Measurements from ENCODE around the gene SLC25A47.

SLC25A47 gene

DNA sequence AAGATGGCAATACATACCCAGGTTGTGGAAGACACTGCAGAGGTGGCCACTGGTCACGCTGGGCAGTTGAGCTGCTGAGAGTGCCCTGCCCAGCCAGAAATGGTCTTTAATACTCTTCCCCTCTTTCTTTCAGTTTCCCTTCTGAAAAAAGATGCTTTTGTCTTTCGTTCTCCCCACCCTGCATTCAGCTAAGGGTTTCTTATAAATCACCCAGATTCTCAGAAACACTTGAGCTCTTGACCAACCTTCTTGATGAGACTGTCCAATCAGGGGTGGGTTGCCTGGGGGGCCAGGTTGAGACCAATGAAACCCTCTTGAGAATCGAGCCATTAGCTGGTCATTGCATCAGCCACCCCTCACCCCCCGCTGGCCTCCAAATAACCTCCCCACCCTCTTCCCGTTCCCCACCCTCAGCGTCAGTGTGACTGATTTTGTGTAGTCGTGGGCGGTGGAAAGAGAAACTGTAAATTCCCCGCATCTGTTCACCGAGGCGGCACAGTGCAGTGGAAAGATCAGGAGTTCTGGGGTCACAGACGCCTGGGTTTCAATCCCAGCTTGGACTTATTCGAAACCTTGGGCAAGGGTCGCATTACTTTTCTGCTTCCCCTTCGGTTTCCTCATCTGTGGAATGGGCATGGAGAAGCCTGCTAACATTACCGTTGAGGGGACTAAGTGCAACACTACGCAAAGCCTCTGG is 52.3 kb downstream of the SLC25A47 start:
- Histone ChIP-seq H3K4me2 (peak overlapping the region; percentile 96), H3K79me2 (ENCODE audit: insufficient read depth, low read depth) (peaks cover 5% of the 10 kb centered on the region; the same call in 1 of the 2 replicates), H3K27me3 (ENCODE audit: insufficient read depth, low read depth) (no peaks in the 10 kb centered on the region), H3K27ac (peak overlapping the region; percentile 67), H3K36me3 (ENCODE audit: insufficient read depth) (no peaks in the 10 kb centered on the region), H4K20me1 (ENCODE audit: insufficient read depth) (no peaks in the 10 kb centered on the region), H3K4me1 (ENCODE audit: low read depth, poor library complexity, severe bottlenecking) (peaks cover 26% of the 10 kb centered on the region), H3K9ac (peak overlapping the region; percentile 74), H3K4me3 (IDR thresholded peaks at IDR 0.05; ENCODE audit: insufficient read depth, low read depth, low read length) (no peak overlapping the region), H2AFZ (ENCODE audit: low read depth) (peak overlapping the region; percentile 53; the same call in 1 of the 2 replicates)
- TF ChIP-seq, protein P1, sequence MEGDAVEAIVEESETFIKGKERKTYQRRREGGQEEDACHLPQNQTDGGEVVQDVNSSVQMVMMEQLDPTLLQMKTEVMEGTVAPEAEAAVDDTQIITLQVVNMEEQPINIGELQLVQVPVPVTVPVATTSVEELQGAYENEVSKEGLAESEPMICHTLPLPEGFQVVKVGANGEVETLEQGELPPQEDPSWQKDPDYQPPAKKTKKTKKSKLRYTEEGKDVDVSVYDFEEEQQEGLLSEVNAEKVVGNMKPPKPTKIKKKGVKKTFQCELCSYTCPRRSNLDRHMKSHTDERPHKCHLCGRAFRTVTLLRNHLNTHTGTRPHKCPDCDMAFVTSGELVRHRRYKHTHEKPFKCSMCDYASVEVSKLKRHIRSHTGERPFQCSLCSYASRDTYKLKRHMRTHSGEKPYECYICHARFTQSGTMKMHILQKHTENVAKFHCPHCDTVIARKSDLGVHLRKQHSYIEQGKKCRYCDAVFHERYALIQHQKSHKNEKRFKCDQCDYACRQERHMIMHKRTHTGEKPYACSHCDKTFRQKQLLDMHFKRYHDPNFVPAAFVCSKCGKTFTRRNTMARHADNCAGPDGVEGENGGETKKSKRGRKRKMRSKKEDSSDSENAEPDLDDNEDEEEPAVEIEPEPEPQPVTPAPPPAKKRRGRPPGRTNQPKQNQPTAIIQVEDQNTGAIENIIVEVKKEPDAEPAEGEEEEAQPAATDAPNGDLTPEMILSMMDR (conservative IDR thresholded peaks at IDR 0.05; ENCODE audit: low read depth, low read length) = no peak

DNA sequence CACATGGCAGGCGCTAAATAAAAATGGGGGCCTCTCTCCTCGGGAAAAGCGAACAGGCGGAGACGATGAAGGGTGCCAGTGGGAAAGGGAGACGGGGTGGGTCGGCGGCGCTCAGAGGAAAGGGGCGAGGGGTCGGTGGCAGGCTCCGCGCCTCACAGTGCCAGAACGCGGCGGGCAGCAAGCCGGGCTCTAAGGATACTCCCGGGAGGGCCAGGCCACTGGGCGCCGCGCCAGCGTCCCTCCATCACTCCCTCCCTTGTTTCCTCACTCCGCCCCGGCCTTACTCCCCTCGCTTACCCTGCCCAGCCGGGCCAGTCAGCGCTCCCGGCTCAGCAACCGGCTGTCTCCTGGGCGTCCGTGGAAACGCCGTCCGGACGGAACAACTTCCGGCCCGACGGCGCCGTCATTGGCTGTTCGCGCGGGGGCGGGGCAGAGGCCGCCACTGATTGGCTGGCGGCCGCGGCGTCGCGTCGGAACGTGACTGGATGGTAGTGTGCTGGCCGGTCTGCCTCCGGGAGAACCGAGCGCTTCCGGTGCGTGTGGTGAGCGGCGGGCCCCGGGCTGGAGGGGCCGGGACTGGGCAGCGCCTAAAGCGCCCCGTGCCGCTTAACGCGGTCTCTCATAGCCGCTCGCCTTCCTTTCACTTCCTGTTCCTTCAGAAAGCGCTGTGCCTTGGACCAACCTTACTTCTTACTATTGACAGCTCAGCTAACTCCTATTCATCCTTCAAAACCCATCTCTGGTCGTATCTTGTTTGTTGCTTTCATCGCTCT is 53.0 kb downstream of the SLC25A47 start, which contains the start of gene WDR25:
WDR25 (plus strand) TSS at position 523 of the 773 bp plus-strand sequence.
- Histone ChIP-seq H3K4me2 (peak within 1 kb of the TSS; percentile 96), H2AFZ (ENCODE audit: low read depth) (peak within 1 kb of the TSS; percentile 53; the same call in 1 of the 2 replicates), H4K20me1 (ENCODE audit: insufficient read depth) (no peaks in the 10 kb centered on the region), H3K9ac (peak within 1 kb of the TSS; percentile 74), H3K27ac (peak within 1 kb of the TSS; percentile 67), H3K4me3 (IDR thresholded peaks at IDR 0.05; ENCODE audit: insufficient read depth, low read depth, low read length) (no peak within 1 kb of the TSS), H3K4me1 (ENCODE audit: low read depth, poor library complexity, severe bottlenecking) (peaks cover 26% of the 10 kb centered on the region), H3K27me3 (ENCODE audit: insufficient read depth, low read depth) (no peaks in the 10 kb centered on the region), H3K79me2 (ENCODE audit: insufficient read depth, low read depth) (peaks cover 5% of the 10 kb centered on the region; the same call in 1 of the 2 replicates), H3K36me3 (ENCODE audit: insufficient read depth) (no peaks in the 10 kb centered on the region)
- TF ChIP-seq, protein P1 (conservative IDR thresholded peaks at IDR 0.05; ENCODE audit: low read depth, low read length) = no peak

DNA sequence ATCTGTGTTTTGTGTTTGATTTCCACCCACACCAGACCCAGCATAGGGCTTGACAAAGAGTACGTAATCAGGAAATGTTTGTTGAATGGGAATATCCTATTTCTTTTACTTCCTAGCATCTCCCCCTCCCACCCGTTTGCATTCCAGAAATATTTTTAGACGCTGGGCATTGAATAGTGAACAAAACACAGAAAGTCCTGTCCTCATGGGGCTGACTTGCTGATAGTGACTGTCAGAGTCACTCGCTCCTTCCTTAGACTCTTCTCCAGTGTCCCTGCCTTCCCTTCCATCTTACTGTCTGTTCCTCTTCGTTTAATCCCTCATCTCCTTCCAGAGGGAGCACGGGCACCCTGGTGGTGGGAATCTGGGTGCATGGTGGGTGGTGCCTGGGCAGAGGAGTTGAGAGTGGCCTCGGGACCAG is 53.6 kb downstream of the SLC25A47 start:
- H3K4me2 ChIP-seq = peak overlapping the region; percentile 44
- peaks cover 26% of the 10 kb centered on the region for H3K4me1 ChIP-seq (ENCODE audit: low read depth, poor library complexity, severe bottlenecking)
- peaks cover 5% of the 10 kb centered on the region; the same call in 1 of the 2 replicates for H3K79me2 ChIP-seq (ENCODE audit: insufficient read depth, low read depth)
- no peak overlapping the region for H3K4me3 ChIP-seq (IDR thresholded peaks at IDR 0.05; ENCODE audit: insufficient read depth, low read depth, low read length)
- no peaks in the 10 kb centered on the region for H4K20me1 ChIP-seq (ENCODE audit: insufficient read depth)
- no peaks in the 10 kb centered on the region for H3K36me3 ChIP-seq (ENCODE audit: insufficient read depth)
- no peaks in the 10 kb centered on the region for H3K27me3 ChIP-seq (ENCODE audit: insufficient read depth, low read depth)
- H3K27ac ChIP-seq = peak overlapping the region; percentile 50
- TF ChIP-seq, protein P1 (conservative IDR thresholded peaks at IDR 0.05; ENCODE audit: low read depth, low read length) = no peak
- H3K9ac ChIP-seq = peak overlapping the region; percentile 29; the same call in 1 of the 2 replicates
- H2AFZ ChIP-seq (ENCODE audit: low read depth) = peak overlapping the region; percentile 53; the same call in 1 of the 2 replicates

Measured in KMS-11 (cell line).